ENCODE data around the gene CST6. TPM values are rescaled to one million over a fixed set of nuclear protein-coding genes. Genes with fewer than 3 reads are reported as not detected.

CST6 gene
- 1 to 10 TPM in 1 of 12 donors, under 1 TPM in 2, not detected in 9; 0.66 to 2.2 (median 0.88) TPM for polyA plus RNA-seq (ENCODE audit: insufficient read length in 12 of 12)
- long read RNA-seq, donor 1: 0 reads
- long read RNA-seq, donor 2: 0 reads
- long read RNA-seq, donor 3: 0 reads
- long read RNA-seq, donor 4: 0 reads
- long read RNA-seq, donor 5: 0 reads
- long read RNA-seq, donor 6: 0 reads
- long read RNA-seq, donor 7, partial matches to known transcripts: 0 of 1 reads
- long read RNA-seq, donor 7, other reads (novel, unspliced or antisense): 0 of 1 reads
- long read RNA-seq, donor 8: 0 reads
- long read RNA-seq, donor 9, partial matches to known transcripts: 0 of 1 reads
- long read RNA-seq, donor 9, other reads (novel, unspliced or antisense): 0 of 1 reads
- long read RNA-seq, donor 10: 0 reads
- long read RNA-seq, donor 11: 0 reads

GRCh38 chr11:66011785-66012303 is at the start of gene CST6:
CST6 (plus strand) TSS chr11:66012008; CDS start chr11:66012045, 37 bp downstream.
- DNase-seq: no peak

- DNase-seq: no peak
Observed at GRCh38 chr11:65962141-65962564, 49.7 kb upstream of the CST6 start.

GRCh38 chr11:65964906-65965305 is 46.9 kb upstream of the CST6 start:
- DNase-seq: no peak

GRCh38 chr11:65965986-65966762 is 45.6 kb upstream of the CST6 start:
- no peak for DNase-seq

GRCh38 chr11:65967329-65967934 is 44.4 kb upstream of the CST6 start:
- DNase-seq: no peak

- no peak for DNase-seq
Observed at GRCh38 chr11:65968600-65969482, 43.0 kb upstream of the CST6 start.

- no peak for DNase-seq
Observed at GRCh38 chr11:65972116-65972515, 39.7 kb upstream of the CST6 start.

GRCh38 chr11:65973439-65974110 is 38.2 kb upstream of the CST6 start:
- no peak for DNase-seq

- no peak for DNase-seq
Observed at GRCh38 chr11:65975771-65976170, 36.0 kb upstream of the CST6 start.

GRCh38 chr11:65976216-65977176 is 35.3 kb upstream of the CST6 start:
- no peak for DNase-seq

GRCh38 chr11:65977621-65978390 is 34.0 kb upstream of the CST6 start:
- no peak for DNase-seq

GRCh38 chr11:65978391-65979238 is 33.2 kb upstream of the CST6 start:
- no peak for DNase-seq

GRCh38 chr11:65979261-65979759 is 32.5 kb upstream of the CST6 start:
- no peak for DNase-seq

GRCh38 chr11:65981101-65981740 is 30.6 kb upstream of the CST6 start:
- DNase-seq: no peak

GRCh38 chr11:65981972-65982823 is 29.6 kb upstream of the CST6 start:
- DNase-seq: no peak

Measured in muscle of arm (tissue), 14 donors.